GM19238 (cell line): ENCODE measurements around the gene RNGTT.
"Not testable (repeated sequence)": the region's sequence is repeated elsewhere in the genome, so short reads cannot be mapped to it uniquely, and the experiment has no call there.

ENCODE experiments used
- DNase-seq: peaks from one replicate; pipeline ENCODE4 v3.0.0; 2011; ENCODE audit warnings: low spot score; ENCODE audit not compliant: insufficient read length

Gene RNGTT

GRCh38 chr6:88867841-88868731 is 95.3 kb downstream of the RNGTT start:
- DNase-seq: no peak

GRCh38 chr6:88866856-88867255 is 96.6 kb downstream of the RNGTT start:
- DNase-seq: no peak

- DNase-seq: no peak
These were observed 98.1 kb downstream of the RNGTT start for GRCh38 chr6:88865275-88865674.

GRCh38 chr6:88864359-88865054 is 98.9 kb downstream of the RNGTT start:
- DNase-seq: no peak

GRCh38 chr6:88860310-88860709 is 103.1 kb downstream of the RNGTT start:
- DNase-seq: no peak

GRCh38 chr6:88858455-88858854 is 105.0 kb downstream of the RNGTT start:
- DNase-seq: no peak

- no peak for DNase-seq
These were observed 106.9 kb downstream of the RNGTT start for GRCh38 chr6:88856566-88856965.

GRCh38 chr6:88855541-88856147 is 107.8 kb downstream of the RNGTT start:
- no peak for DNase-seq

- DNase-seq: no peak
These were observed 110.6 kb downstream of the RNGTT start for GRCh38 chr6:88852775-88853174.

GRCh38 chr6:88852000-88852399 is 111.4 kb downstream of the RNGTT start:
- no peak for DNase-seq

- DNase-seq: no peak
These were observed 114.5 kb downstream of the RNGTT start for GRCh38 chr6:88848870-88849269.

- DNase-seq: no peak
These were observed 120.4 kb downstream of the RNGTT start for GRCh38 chr6:88843040-88843439.

- DNase-seq: no peak
These were observed 121.1 kb downstream of the RNGTT start for GRCh38 chr6:88842320-88842719.

GRCh38 chr6:88840796-88841539 is 122.5 kb downstream of the RNGTT start:
- DNase-seq: no peak

GRCh38 chr6:88840289-88840688 is 123.1 kb downstream of the RNGTT start:
- no peak for DNase-seq

GRCh38 chr6:88839280-88839679 is 124.1 kb downstream of the RNGTT start:
- DNase-seq: no peak

GRCh38 chr6:88835210-88835609 is 128.2 kb downstream of the RNGTT start:
- DNase-seq: no peak

GRCh38 chr6:88833071-88833470 is 130.3 kb downstream of the RNGTT start:
- DNase-seq: not testable (repeated sequence)

- not testable (repeated sequence) for DNase-seq
These were observed 135.8 kb downstream of the RNGTT start for GRCh38 chr6:88827599-88827998.

- no peak for DNase-seq
These were observed 137.6 kb downstream of the RNGTT start for GRCh38 chr6:88825856-88826255.

- no peak for DNase-seq
These were observed 139.4 kb downstream of the RNGTT start for GRCh38 chr6:88823998-88824397.

GRCh38 chr6:88815491-88815890 is 147.9 kb downstream of the RNGTT start:
- no peak for DNase-seq
